ENCODE results near the gene BMPR1A. TPM values are rescaled to one million over a fixed set of nuclear protein-coding genes. Genes with fewer than 3 reads are reported as not detected.

The BMPR1A gene
- total and polyA plus RNA-seq, 4 donors: 2.2 to 16.0 (median 8.9) TPM

GRCh38 chr10:86970162-86970981 is 214.0 kb downstream of the BMPR1A start:
- no peak for DNase-seq (ENCODE audit: low spot score)
- Histone ChIP-seq H3K9ac (ENCODE audit: low read depth in 1 of 2, low read length in 2 of 2) (peak overlapping the region in 1 of 2 donors; percentile 16), H3K4me1 (ENCODE audit: control insufficient read depth in 4 of 4, insufficient read depth in 4 of 4, low read length in 3 of 4) (peaks cover 0 to 40% (median 17%) of the 10 kb centered on the region in 4 donors), H3K36me3 (ENCODE audit: control insufficient read depth in 4 of 4, insufficient read depth in 3 of 4, low read depth in 1 of 4, low read length in 3 of 4) (no peaks in the 10 kb centered on the region), H3K27me3 (ENCODE audit: control insufficient read depth in 4 of 4, insufficient read depth in 4 of 4, low read length in 3 of 4) (no peaks in the 10 kb centered on the region), H3K9me3 (ENCODE audit: control insufficient read depth in 4 of 4, low read length in 3 of 4) (no peaks in the 10 kb centered on the region), H3K27ac (ENCODE audit: low read depth in 1 of 2, low read length in 2 of 2) (peak overlapping the region; percentile 53 to 56), H3K4me3 (ENCODE audit: low read depth in 1 of 3, low read length in 3 of 3) (peak overlapping the region in 1 of 3 donors; percentile 37)
- TF ChIP-seq EGR1 (IDR thresholded peaks at IDR 0.05; ENCODE audit: low read depth in 2 of 2): no peak
- no peak for TF ChIP-seq TAF1 (conservative IDR thresholded peaks at IDR 0.05)
- TF ChIP-seq ATF3 (IDR thresholded peaks at IDR 0.05): no peak
- no peak for TF ChIP-seq JUND (IDR thresholded peaks at IDR 0.05)
- TF ChIP-seq FOXA2 (IDR thresholded peaks at IDR 0.05): no peak
- no peak for TF ChIP-seq REST (IDR thresholded peaks at IDR 0.05)
- no peak for TF ChIP-seq SP1 (IDR thresholded peaks at IDR 0.05)
- 72% methylated on average over 30 of the region's 30 CpGs for WGBS

GRCh38 chr10:86970982-86971231 is 214.5 kb downstream of the BMPR1A start:
- 32% methylated on average over 20 of the region's 20 CpGs for WGBS

More at GRCh38 chr10:86970982-86971231, 214.5 kb downstream of the BMPR1A start:
- peaks cover 0 to 40% (median 17%) of the 10 kb centered on the region in 4 donors for H3K4me1 ChIP-seq (ENCODE audit: control insufficient read depth in 4 of 4, insufficient read depth in 4 of 4, low read length in 3 of 4)
- DNase-seq (ENCODE audit: low spot score): no peak
- peak overlapping the region; percentile 53 to 56 for H3K27ac ChIP-seq (ENCODE audit: low read depth in 1 of 2, low read length in 2 of 2)
- peak overlapping the region in 1 of 3 donors; percentile 37 for H3K4me3 ChIP-seq (ENCODE audit: low read depth in 1 of 3, low read length in 3 of 3)
- no peak for TF ChIP-seq SP1 (IDR thresholded peaks at IDR 0.05)
- no peak for TF ChIP-seq GABPA (IDR thresholded peaks at IDR 0.05 in 1 of 2, conservative IDR thresholded peaks at IDR 0.05 in 1 of 2)
- no peak for TF ChIP-seq HNF4G (IDR thresholded peaks at IDR 0.05)
- TF ChIP-seq FOXA2 (IDR thresholded peaks at IDR 0.05): no peak
- no peak for TF ChIP-seq FOXA1 (IDR thresholded peaks at IDR 0.05)
- TF ChIP-seq NR2F2 (IDR thresholded peaks at IDR 0.05): no peak
- no peak for TF ChIP-seq YY1 (IDR thresholded peaks at IDR 0.05)
- no peak for TF ChIP-seq MAX (IDR thresholded peaks at IDR 0.05)
- no peak for TF ChIP-seq EGR1 (IDR thresholded peaks at IDR 0.05; ENCODE audit: low read depth in 2 of 2)
- TF ChIP-seq TAF1 (conservative IDR thresholded peaks at IDR 0.05): no peak
- no peak for TF ChIP-seq ATF3 (IDR thresholded peaks at IDR 0.05)
- TF ChIP-seq JUND (IDR thresholded peaks at IDR 0.05): no peak
- no peak for TF ChIP-seq HNF4A (conservative IDR thresholded peaks at IDR 0.05)
- no peak for TF ChIP-seq RAD21 (IDR thresholded peaks at IDR 0.05)
- no peak for TF ChIP-seq RXRA (IDR thresholded peaks at IDR 0.05)
- TF ChIP-seq CTCF (IDR thresholded peaks at IDR 0.05; ENCODE audit: low read depth, low read length, missing input control): no peak
- no peak for TF ChIP-seq REST (IDR thresholded peaks at IDR 0.05)
- H3K9ac ChIP-seq (ENCODE audit: low read depth in 1 of 2, low read length in 2 of 2): no peak overlapping the region
- no peaks in the 10 kb centered on the region for H3K9me3 ChIP-seq (ENCODE audit: control insufficient read depth in 4 of 4, low read length in 3 of 4)
- no peaks in the 10 kb centered on the region for H3K36me3 ChIP-seq (ENCODE audit: control insufficient read depth in 4 of 4, insufficient read depth in 3 of 4, low read depth in 1 of 4, low read length in 3 of 4)
- H3K27me3 ChIP-seq (ENCODE audit: control insufficient read depth in 4 of 4, insufficient read depth in 4 of 4, low read length in 3 of 4): no peaks in the 10 kb centered on the region
